ENCODE measurements around the gene PUM1. TPM values are rescaled to one million over a fixed set of nuclear protein-coding genes. Genes with fewer than 3 reads are reported as not detected.

PUM1 gene
- total and polyA plus RNA-seq, 2 of the 8 experiments (the other 6 are each of a cell fraction or from before 2014, with no cell fraction given): 122 to 177 TPM

GRCh38 chr1:30997463-30998057, 68.0 kb downstream of the PUM1 start:
- Histone ChIP-seq H3K4ac (replicated peaks; ENCODE audit: insufficient read length, low read depth, low read length) (no peak overlapping the region), H3K23ac (ENCODE audit: insufficient read length) (no peak overlapping the region), H3K4me2 (ENCODE audit: insufficient read depth in 1 of 2, low read depth in 2 of 2, low read length in 2 of 2) (no peak overlapping the region), H3K27me3 (replicated peaks in 1 of 4; ENCODE audit: control insufficient read depth in 3 of 4, extremely low read depth in 1 of 4, insufficient read depth in 3 of 4, low read length in 3 of 4) (no peaks in the 10 kb centered on the region), H3K9me3 (ENCODE audit: insufficient read depth in 2 of 2, low read depth in 1 of 2, low read length in 1 of 2) (no peaks in the 10 kb centered on the region), H3K23me2 (ENCODE audit: low read depth, low read length) (no peaks in the 10 kb centered on the region), H3K14ac (ENCODE audit: insufficient read length) (no peak overlapping the region), H3K56ac (replicated peaks; ENCODE audit: insufficient read length, low read depth, low read length) (no peak overlapping the region), H2BK12ac (ENCODE audit: low read depth, low read length) (no peak overlapping the region), H4K91ac (replicated peaks; ENCODE audit: insufficient read length, low read length) (no peak overlapping the region), H3K9ac (replicated peaks in 1 of 4; ENCODE audit: extremely low read depth in 1 of 4, low read depth in 3 of 4, low read length in 3 of 4) (no peak overlapping the region), H3K79me1 (ENCODE audit: low read depth, low read length) (0 out of 2 replicates have a peak, but pooled peaks cover 4% of the 10 kb centered on the region), H2BK120ac (replicated peaks; ENCODE audit: low read depth, low read length) (no peak overlapping the region), H2AFZ (ENCODE audit: low read length) (no peak overlapping the region), H3K4me1 (replicated peaks in 1 of 4; ENCODE audit: control insufficient read depth in 3 of 4, insufficient read depth in 4 of 4, low read length in 3 of 4) (no peaks in the 10 kb centered on the region; a peak in 1 of 7 replicates), H3K4me3 (ENCODE audit: extremely low read depth in 1 of 4, insufficient read depth in 2 of 4, low read depth in 3 of 4, low read length in 4 of 4) (no peak overlapping the region), H3K27ac (ENCODE audit: low read depth, low read length) (no peak overlapping the region), H3K36me3 (ENCODE audit: control insufficient read depth in 2 of 4, insufficient read depth in 4 of 4, low read length in 3 of 4) (peaks cover 5 to 40% (median 13%) of the 10 kb centered on the region in 4 experiments; a peak in 6 of 8 replicates), H4K20me1 (replicated peaks in 1 of 2; ENCODE audit: control insufficient read depth in 1 of 2, insufficient read depth in 2 of 2, low read length in 2 of 2) (peaks cover 8% of the 10 kb centered on the region in 2 experiments), H4K5ac (ENCODE audit: insufficient read length, low read depth, low read length) (no peak overlapping the region), H2BK20ac (ENCODE audit: low read length) (no peak overlapping the region), H2BK15ac (ENCODE audit: low read length) (no peak overlapping the region), H3K18ac (ENCODE audit: extremely low read depth, low read length) (no peak overlapping the region), H2BK5ac (ENCODE audit: low read depth, low read length) (no peak overlapping the region), H4K8ac (ENCODE audit: extremely low read depth, insufficient read depth, low read length) (no peak overlapping the region), H3K79me2 (ENCODE audit: control insufficient read depth in 1 of 2, insufficient read depth in 2 of 2, low read length in 2 of 2) (peaks cover 3 to 93% of the 10 kb centered on the region in 2 experiments; a peak in 3 of 4 replicates), H2AK5ac (ENCODE audit: low read depth, low read length) (no peak overlapping the region)
- DNase-seq (ENCODE audit: low read depth in 1 of 2, low spot score in 2 of 2): no peak
- POLR2A ChIA-PET (ENCODE audit: partially characterized antibody): interaction anchor here (1.5 kb wide), 1 partner anchor 68 kb away, joined by 5 read pairs; the partner anchor contains the start of gene PUM1
- TF ChIP-seq FOSL1 (IDR thresholded peaks at IDR 0.05; ENCODE audit: insufficient read depth, low read depth, low read length) (no peak), PHF8 (conservative IDR thresholded peaks at IDR 0.05; ENCODE audit: low read depth, low read length) (no peak), EGR1 (IDR thresholded peaks at IDR 0.05; ENCODE audit: borderline replicate concordance, low read depth, low read length) (no peak), NANOG (IDR thresholded peaks at IDR 0.05; ENCODE audit: insufficient read depth, low read depth, low read length, poor library complexity, severe bottlenecking) (no peak), POLR2A (IDR thresholded peaks at IDR 0.05; ENCODE audit: control extremely low read depth in 1 of 2, low read depth in 2 of 2, low read length in 2 of 2) (no peak), RFX5 (IDR thresholded peaks at IDR 0.05; ENCODE audit: borderline replicate concordance, low read depth, low read length) (no peak)
- CTCF ChIA-PET (ENCODE audit: partially characterized antibody): interaction anchor here (0.9 to 1.4 kb wide), 2 partner anchors 10 to 47 kb away, joined by 3 read pairs; no protein-coding TSS in a partner anchor
- no peak for FAIRE-seq
- 95% methylated on average over 9 of the region's 9 CpGs; no CpG with 5 or more reads in 1 of the 2 experiments for WGBS, 2 experiments (ENCODE audit: extremely low coverage in 1 of 2, insufficient coverage in 1 of 2, insufficient read length in 1 of 2, insufficient replicate concordance in 2 of 2, low coverage in 1 of 2, low lambda C conversion rate in 2 of 2, missing lambda C conversion rate in 1 of 2)

Data from H1 (cell line).